Measurements from ENCODE around the gene C17orf75.

DNA sequence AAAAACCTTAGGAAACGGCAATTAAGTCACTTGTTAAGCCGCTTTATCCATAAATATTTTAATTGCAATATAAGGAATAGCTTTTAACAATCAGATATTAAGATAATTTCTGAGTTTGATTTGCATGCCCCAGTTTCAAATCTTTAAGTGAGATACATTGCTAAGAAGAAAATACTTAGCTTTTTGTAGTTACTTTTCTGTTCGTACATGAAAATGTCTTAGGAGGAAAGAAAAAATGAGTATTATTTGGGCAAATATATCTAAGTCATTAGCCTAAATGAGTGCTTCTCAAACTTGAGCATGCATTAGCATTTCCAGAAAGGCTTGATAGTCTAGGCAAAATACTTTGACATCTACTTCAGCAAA is 14.4 kb upstream of the C17orf75 start:
- TF ChIP-seq, protein P1, sequence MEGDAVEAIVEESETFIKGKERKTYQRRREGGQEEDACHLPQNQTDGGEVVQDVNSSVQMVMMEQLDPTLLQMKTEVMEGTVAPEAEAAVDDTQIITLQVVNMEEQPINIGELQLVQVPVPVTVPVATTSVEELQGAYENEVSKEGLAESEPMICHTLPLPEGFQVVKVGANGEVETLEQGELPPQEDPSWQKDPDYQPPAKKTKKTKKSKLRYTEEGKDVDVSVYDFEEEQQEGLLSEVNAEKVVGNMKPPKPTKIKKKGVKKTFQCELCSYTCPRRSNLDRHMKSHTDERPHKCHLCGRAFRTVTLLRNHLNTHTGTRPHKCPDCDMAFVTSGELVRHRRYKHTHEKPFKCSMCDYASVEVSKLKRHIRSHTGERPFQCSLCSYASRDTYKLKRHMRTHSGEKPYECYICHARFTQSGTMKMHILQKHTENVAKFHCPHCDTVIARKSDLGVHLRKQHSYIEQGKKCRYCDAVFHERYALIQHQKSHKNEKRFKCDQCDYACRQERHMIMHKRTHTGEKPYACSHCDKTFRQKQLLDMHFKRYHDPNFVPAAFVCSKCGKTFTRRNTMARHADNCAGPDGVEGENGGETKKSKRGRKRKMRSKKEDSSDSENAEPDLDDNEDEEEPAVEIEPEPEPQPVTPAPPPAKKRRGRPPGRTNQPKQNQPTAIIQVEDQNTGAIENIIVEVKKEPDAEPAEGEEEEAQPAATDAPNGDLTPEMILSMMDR (conservative IDR thresholded peaks at IDR 0.05 in 1 of 2, IDR thresholded peaks at IDR 0.05 in 1 of 2; ENCODE audit: low read depth in 1 of 2, low read length in 2 of 2) = no peak
- TF ChIP-seq EZH2 (IDR thresholded peaks at IDR 0.05; ENCODE audit: low read length, missing control alignments) = no peak

All from fibroblast of lung (primary cell).